CD4-positive, alpha-beta T cell treated with Interleukin-2 at 100 ng/mL for 4 hours (primary cell): ENCODE data around the gene ZNF514.
A peak's percentile ranks its signal among the peaks of the same experiment; 100 is the strongest.
"Not testable (repeated sequence)": the region's sequence is repeated elsewhere in the genome, so short reads cannot be mapped to it uniquely, and the experiment has no call there.

Source experiments
- DNase-seq: peaks from one replicate; pipeline ENCODE4 v3.0.0-alpha.2; 2020; ENCODE audit warnings: low spot score

The ZNF514 gene

GRCh38 chr2:95122197-95122551 is 37.5 kb downstream of the ZNF514 start:
- DNase-seq, result no peak

GRCh38 chr2:95121407-95122196 is 38.0 kb downstream of the ZNF514 start, which contains the start of gene MRPS5:
Gene MRPS5, minus strand, starts transcription at chr2:95121808. Its CDS starts 17 bp downstream, at chr2:95121791.
- DNase-seq, result peak; percentile 84

- no peak for DNase-seq
Measured at GRCh38 chr2:95121093-95121406, 38.6 kb downstream of the ZNF514 start.

GRCh38 chr2:95115418-95115817 is 44.2 kb downstream of the ZNF514 start:
- DNase-seq, result peak; percentile 79

GRCh38 chr2:95113464-95113863 is 46.2 kb downstream of the ZNF514 start:
- DNase-seq, result no peak

GRCh38 chr2:95110395-95110794 is 49.3 kb downstream of the ZNF514 start:
- no peak for DNase-seq

GRCh38 chr2:95109260-95109659 is 50.4 kb downstream of the ZNF514 start:
- DNase-seq, result no peak

GRCh38 chr2:95106081-95106480 is 53.6 kb downstream of the ZNF514 start:
- no peak for DNase-seq

- DNase-seq, result no peak
Measured at GRCh38 chr2:95104606-95105005, 55.0 kb downstream of the ZNF514 start.

GRCh38 chr2:95099910-95100309 is 59.7 kb downstream of the ZNF514 start:
- DNase-seq, result no peak

GRCh38 chr2:95098273-95098672 is 61.4 kb downstream of the ZNF514 start:
- not testable (repeated sequence) for DNase-seq
